IMR-90 (cell line): ENCODE data around the gene RELCH. TPM values are rescaled to one million over a fixed set of nuclear protein-coding genes. Genes with fewer than 3 reads are reported as not detected.

Experiments
- ATAC-seq: fragments of 200-7000 bp; cut with Tn5 transposase; 2 replicates; pipeline ENCODE4 v1.9.1; 2020; ENCODE audit warnings: low read depth, mild to moderate bottlenecking, moderate library complexity
- BruUV-seq: library from RNA; stranded (reverse); fragments of 400-500 nt; replicated peaks from 2 replicates; lab custom pipeline; 2021; lab: Mats Ljungman, UMichigan
- CTCF ChIA-PET: fragments of 300-600 bp; formaldehyde crosslinking; extraction: SDS; loops from one replicate; lab custom pipeline; 2021; ENCODE audit warnings: antibody characterized with exemption; lab: Yijun Ruan, JAX
- POLR2A ChIA-PET: fragments of 300-600 bp; sonication (Branson Sonifier 250); formaldehyde crosslinking; loops from one replicate; lab custom pipeline; 2022; ENCODE audit warnings: antibody characterized with exemption; ENCODE audit not compliant: unreplicated experiment; lab: Charles Lee
- DNase-seq: peaks from one replicate; pipeline ENCODE4 v3.0.0; 2013
- H2AFZ ChIP-seq: replicated peaks from 2 replicates; pipeline ENCODE3; 2013; ENCODE audit warnings: low read length, mild to moderate bottlenecking; ENCODE audit not compliant: poor library complexity
- H2AK5ac ChIP-seq: 2 replicates; pipeline ENCODE4 v1.6.1; 2013; ENCODE audit warnings: low read depth, low read length, inconsistent platforms
- H2AK9ac ChIP-seq: replicated peaks from 2 replicates; pipeline ENCODE3; 2013; ENCODE audit warnings: mild to moderate bottlenecking, low read depth, low read length, moderate library complexity; ENCODE audit not compliant: poor library complexity
- H2BK120ac ChIP-seq: 2 replicates; pipeline ENCODE4 v1.6.1; 2013; ENCODE audit warnings: low read depth, low read length, inconsistent platforms
- H2BK15ac ChIP-seq: 3 replicates; pipeline ENCODE4 v1.6.1; 2013; ENCODE audit warnings: low read depth, low read length, inconsistent platforms
- H2BK20ac ChIP-seq: 2 replicates; pipeline ENCODE4 v1.6.1; 2013; ENCODE audit warnings: low read depth, mild to moderate bottlenecking, inconsistent platforms, low read length, moderate library complexity
- H2BK5ac ChIP-seq: 2 replicates; pipeline ENCODE4 v1.6.1; 2013; ENCODE audit warnings: mild to moderate bottlenecking, low read depth, low read length, inconsistent platforms; ENCODE audit not compliant: poor library complexity, severe bottlenecking
- H3K14ac ChIP-seq: replicated peaks from 2 replicates; pipeline ENCODE4 v1.6.1; 2013; ENCODE audit warnings: low read depth, low read length, inconsistent platforms
- H3K18ac ChIP-seq: 2 replicates; pipeline ENCODE4 v1.6.1; 2013; ENCODE audit warnings: low read depth, low read length, control low read depth
- H3K23ac ChIP-seq: 2 replicates; pipeline ENCODE4 v1.6.1; 2013; ENCODE audit warnings: low read depth, low read length, inconsistent platforms
- H3K27ac ChIP-seq: 2 replicates; pipeline ENCODE4 v1.5.1; 2013; ENCODE audit warnings: mild to moderate bottlenecking, control low read depth, low read length; ENCODE audit not compliant: insufficient read depth
- H3K27me3 ChIP-seq: 2 replicates; pipeline ENCODE4 v1.6.1; 2013; ENCODE audit warnings: low read length; ENCODE audit not compliant: control insufficient read depth, insufficient read depth
- H3K36me3 ChIP-seq: 2 replicates; pipeline ENCODE4 v1.6.1; 2013; ENCODE audit warnings: low read length, mixed read lengths; ENCODE audit not compliant: control insufficient read depth, insufficient read depth
- H3K4ac ChIP-seq: 2 replicates; pipeline ENCODE4 v1.6.1; 2013; ENCODE audit warnings: low read depth, low read length, inconsistent platforms
- H3K4me1 ChIP-seq: 2 replicates; pipeline ENCODE4 v1.6.1; 2013; ENCODE audit warnings: low read length, mixed read lengths; ENCODE audit not compliant: control insufficient read depth, insufficient read depth
- H3K4me2 ChIP-seq: 2 replicates; pipeline ENCODE4 v1.6.1; 2013; ENCODE audit warnings: low read depth, mild to moderate bottlenecking, control low read depth, low read length, moderate library complexity
- H3K4me3 ChIP-seq: 2 replicates; pipeline ENCODE4 v1.5.1; 2013; ENCODE audit warnings: low read depth, mild to moderate bottlenecking, control low read depth, low read length, moderate library complexity; ENCODE audit not compliant: insufficient read depth
- H3K56ac ChIP-seq: 2 replicates; pipeline ENCODE4 v1.6.1; 2013; ENCODE audit warnings: low read length, inconsistent platforms; ENCODE audit not compliant: insufficient read depth; ENCODE audit errors: extremely low read depth
- H3K79me1 ChIP-seq, 2 experiments: 2 replicates each; pipeline ENCODE4 v1.6.1; 2013; ENCODE audit warnings: low read length in 2 of 2, inconsistent platforms in 1 of 2, low read depth in 1 of 2
- H3K9ac ChIP-seq: 2 replicates; pipeline ENCODE4 v1.6.1; 2013; ENCODE audit warnings: low read depth, low read length, control low read depth
- H3K9me1 ChIP-seq: 2 replicates; pipeline ENCODE4 v1.6.1; 2013; ENCODE audit warnings: low read length, inconsistent platforms; ENCODE audit not compliant: insufficient read depth
- H3K9me3 ChIP-seq: 2 replicates; pipeline ENCODE4 v1.6.1; 2013; ENCODE audit warnings: low read length; ENCODE audit not compliant: control insufficient read depth, insufficient read depth
- H4K20me1 ChIP-seq: 2 replicates; pipeline ENCODE4 v1.6.1; 2013; ENCODE audit warnings: low read length, inconsistent platforms; ENCODE audit not compliant: insufficient read depth
- H4K5ac ChIP-seq: 2 replicates; pipeline ENCODE4 v1.6.1; 2013; ENCODE audit warnings: mild to moderate bottlenecking, low read depth, low read length, control low read depth
- H4K8ac ChIP-seq, 2 experiments: 2 replicates each; pipeline ENCODE4 v1.6.1; 2013; ENCODE audit warnings: low read depth in 2 of 2, low read length in 2 of 2, control low read depth in 1 of 2, inconsistent platforms in 1 of 2
- H4K91ac ChIP-seq: 2 replicates; pipeline ENCODE4 v1.6.1; 2013; ENCODE audit warnings: low read depth, low read length, inconsistent platforms; ENCODE audit not compliant: insufficient read depth
- BHLHE40 ChIP-seq: fragments of 150-350 bp; IDR thresholded peaks from 2 replicates; pipeline ENCODE4 v1.6.1; 2016; ENCODE audit warnings: mild to moderate bottlenecking, low read depth, low read length
- CEBPB ChIP-seq: IDR thresholded peaks from 2 replicates; pipeline ENCODE4 v1.6.1; 2012; ENCODE audit warnings: low read depth, low read length, improper control_type of control experiment
- ELK1 ChIP-seq: fragments of 150-350 bp; IDR thresholded peaks from 2 replicates; pipeline ENCODE4 v1.6.1; 2016; ENCODE audit warnings: low read depth, mild to moderate bottlenecking, low read length, moderate library complexity, borderline replicate concordance
- FOS ChIP-seq: fragments of 150-350 bp; IDR thresholded peaks from 2 replicates; pipeline ENCODE4 v1.6.1; 2016; ENCODE audit warnings: low read depth, low read length
- MAFK ChIP-seq: IDR thresholded peaks from 2 replicates; pipeline ENCODE4 v1.6.1; 2012; ENCODE audit warnings: low read depth, low read length, improper control_type of control experiment
- MAZ ChIP-seq: IDR thresholded peaks from 2 replicates; pipeline ENCODE4 v1.6.1; 2012; ENCODE audit warnings: low read depth, mild to moderate bottlenecking, low read length, improper control_type of control experiment, moderate library complexity, borderline replicate concordance
- MXI1 ChIP-seq: IDR thresholded peaks from 2 replicates; pipeline ENCODE4 v1.6.1; 2012; ENCODE audit warnings: low read depth, mild to moderate bottlenecking, low read length, moderate library complexity, borderline replicate concordance
- NFE2L2 ChIP-seq: fragments of 150-350 bp; IDR thresholded peaks from 2 replicates; pipeline ENCODE4 v1.6.1; 2016; ENCODE audit warnings: low read depth, mild to moderate bottlenecking, low read length
- POLR2A ChIP-seq: IDR thresholded peaks from 2 replicates; pipeline ENCODE4 v1.6.1; 2012; ENCODE audit warnings: mild to moderate bottlenecking, low read depth, low read length
- RAD21 ChIP-seq: IDR thresholded peaks from 2 replicates; pipeline ENCODE4 v1.6.1; 2012; ENCODE audit warnings: low read length, improper control_type of control experiment
- RCOR1 ChIP-seq: IDR thresholded peaks from 2 replicates; pipeline ENCODE4 v1.6.1; 2012; ENCODE audit warnings: mild to moderate bottlenecking, low read length, improper control_type of control experiment; ENCODE audit not compliant: insufficient replicate concordance
- SMC3 ChIP-seq: fragments of 150-350 bp; IDR thresholded peaks from 2 replicates; pipeline ENCODE4 v1.6.1; 2016; ENCODE audit warnings: low read depth, mild to moderate bottlenecking, antibody characterized with exemption, low read length, moderate library complexity
- USF2 ChIP-seq: fragments of 150-350 bp; IDR thresholded peaks from 2 replicates; pipeline ENCODE4 v1.6.1; 2017; ENCODE audit warnings: mild to moderate bottlenecking, antibody characterized with exemption, low read length, low read depth
- WGBS, 2 experiments: methylation state at CpG; one replicate each; pipeline versions ENCODE4 v1.1.5 to v1.1.7; 2013; ENCODE audit warnings: missing lambda C conversion rate in 2 of 2; ENCODE audit not compliant: insufficient read length in 1 of 2; ENCODE audit errors: extremely low coverage in 2 of 2; 5-methylcytosine and 5-hydroxymethylcytosine counted together
- dilution Hi-C: fragments of 300-500 bp; cut with HindIII; formaldehyde crosslinking; loops from one replicate; pipeline ENCODE4 v1.14.3; 2018; ENCODE audit warnings: low sequenced_read_pairs; ENCODE audit not compliant: unreplicated experiment
- in situ Hi-C: fragments of 300-500 bp; cut with MboI; formaldehyde crosslinking; loops from 3 replicates; pipeline ENCODE4 v1.14.3; 2019; ENCODE audit warnings: low sequenced_read_pairs, inconsistent platforms, mixed read lengths
- intact Hi-C: fragments of 100-400 bp; cut with micrococcal nuclease; formaldehyde crosslinking; loops from 2 replicates; pipeline ENCODE4 v1.10.0; 2022
- polyA plus RNA-seq, 3 experiments: library from polyadenylated mRNA; depleted of rRNA; stranded (reverse); fragments of >200 nt; gene quantifications; 2 replicates each; pipeline ENCODE4 v1.2.3, GENCODE V29; 2012; ENCODE audit warnings: low replicate concordance in 1 of 3
- total RNA-seq: library from RNA; depleted of rRNA; stranded (reverse); fragments of >200 nt; gene quantifications from 2 replicates; pipeline ENCODE4 v1.2.3, GENCODE V29; 2012

Gene RELCH
- total and polyA plus RNA-seq, 2 of the 4 experiments (the other 2 are of a cell fraction) = 14.4 to 52.5 TPM

- no peak overlapping the region for H2AK5ac ChIP-seq
- intact Hi-C loops (no loop called here), in situ Hi-C loops (no loop called here), dilution Hi-C loops (no loop called here)
- no peak overlapping the region for H4K91ac ChIP-seq
- peaks cover 16% of the 10 kb centered on the region for H3K4me1 ChIP-seq
- H4K5ac ChIP-seq = no peak overlapping the region
- peak overlapping the region; percentile 75 for H3K23ac ChIP-seq
- H3K9me3 ChIP-seq = no peaks in the 10 kb centered on the region
- BruUV-seq = no TSS peak
- no peak overlapping the region for H2AK9ac ChIP-seq
- no peak overlapping the region for H3K9ac ChIP-seq
- peaks cover 72% of the 10 kb centered on the region for H3K27me3 ChIP-seq
- ChIA-PET CTCF (no interaction called here), POLR2A (no interaction called here)
- no peak overlapping the region for H3K56ac ChIP-seq
- TF ChIP-seq ELK1 (no peak), CEBPB (no peak), BHLHE40 (no peak), SMC3 (no peak), POLR2A (no peak), USF2 (no peak), RCOR1 (no peak), MAZ (no peak), MAFK (no peak), NFE2L2 (no peak), FOS (no peak), RAD21 (no peak), MXI1 (no peak)
- H2BK20ac ChIP-seq = no peak overlapping the region
- no peak overlapping the region for H3K18ac ChIP-seq
- no peak overlapping the region for H3K14ac ChIP-seq
- no peaks in the 10 kb centered on the region for H3K36me3 ChIP-seq
- no peak overlapping the region for H2BK5ac ChIP-seq
- H2AFZ ChIP-seq = peak overlapping the region; percentile 29
- ATAC-seq (no peak), DNase-seq (peak; percentile 2)
- peak overlapping the region; percentile 21; the same call in 1 of the 2 replicates for H3K4me3 ChIP-seq
- H3K4ac ChIP-seq = no peak overlapping the region
- peaks cover 4% of the 10 kb centered on the region; the same call in 1 of the 2 replicates for H4K20me1 ChIP-seq
- no peaks in the 10 kb centered on the region for H3K79me1 ChIP-seq
- H3K4me2 ChIP-seq = peak overlapping the region; percentile 71
- WGBS, 2 experiments = 5% methylated on average over 30 of the region's 45 CpGs; no CpG with 5 or more reads in 1 of the 2 experiments
- H3K9me1 ChIP-seq = no peaks in the 10 kb centered on the region
- no peak overlapping the region for H2BK15ac ChIP-seq
- H4K8ac ChIP-seq = no peak overlapping the region
- no peak overlapping the region for H3K27ac ChIP-seq
- H2BK120ac ChIP-seq = no peak overlapping the region
These were observed 139.0 kb downstream of the RELCH start for GRCh38 chr18:62325806-62326645.
